Chondrocyte (in vitro differentiated cells): Measurements from ENCODE around the gene LONRF3. TPM values are rescaled to one million over a fixed set of nuclear protein-coding genes. Genes with fewer than 3 reads are reported as not detected.

Source experiments
- DNase-seq: peaks from one replicate; pipeline ENCODE4 v3.0.0; 2021; ENCODE audit warnings: mixed read lengths, low spot score
- H3K27ac Mint-ChIP-seq: one replicate; pipeline ENCODE4 v1.8.0; 2021; ENCODE audit warnings: mild to moderate bottlenecking, moderate library complexity, mixed read lengths; ENCODE audit not compliant: unreplicated experiment
- H3K27me3 Mint-ChIP-seq: 2 replicates; pipeline ENCODE4 v1.8.0; 2021; ENCODE audit warnings: low read depth, mixed read lengths
- H3K36me3 Mint-ChIP-seq: 2 replicates; pipeline ENCODE4 v1.8.0; 2021; ENCODE audit warnings: low read depth, mixed read lengths
- H3K4me1 Mint-ChIP-seq: 2 replicates; pipeline ENCODE4 v1.8.0; 2021; ENCODE audit warnings: low read depth, mild to moderate bottlenecking, mixed read lengths
- H3K4me3 Mint-ChIP-seq: one replicate; pipeline ENCODE4 v1.8.0; 2021; ENCODE audit warnings: mild to moderate bottlenecking, moderate library complexity, mixed read lengths; ENCODE audit not compliant: unreplicated experiment
- H3K9me3 Mint-ChIP-seq: 2 replicates; pipeline ENCODE4 v1.8.0; 2021; ENCODE audit warnings: low read depth, mixed read lengths
- total RNA-seq: library from RNA; stranded (reverse); gene quantifications from 3 replicates; pipeline ENCODE4 v1.2.1, GENCODE V29; 2021
- TF ChIP-seq, protein P1 (sequence below): fragments of 200-600 bp; sonication (generic); IDR thresholded peaks from 2 replicates; pipeline ENCODE4 v1.5.0; 2021; ENCODE audit warnings: antibody characterized with exemption, mild to moderate bottlenecking, moderate library complexity

LONRF3 gene
- total RNA-seq, 1 donor from 2014 or later = 0.07 TPM

DNA sequence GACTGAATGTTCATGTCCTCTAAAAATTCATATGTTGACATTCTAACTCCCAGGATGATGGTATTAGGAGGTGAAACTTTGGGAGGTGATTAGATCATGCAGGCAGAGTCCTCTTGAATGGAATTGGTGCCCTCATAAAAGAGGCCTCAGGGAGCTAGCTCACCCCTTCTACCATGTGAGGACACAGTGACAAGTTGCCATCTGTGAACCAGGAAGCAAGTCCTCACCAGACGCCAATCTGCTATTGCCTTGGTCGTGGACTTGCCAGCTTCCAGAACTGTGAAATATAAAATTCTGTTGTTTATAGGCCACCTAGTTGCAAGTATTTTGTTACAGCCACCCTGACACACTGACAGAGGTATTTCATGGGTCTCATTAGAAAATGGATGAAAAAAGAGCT lies 28.5 kb upstream of the LONRF3 start:
- H3K36me3 Mint-ChIP-seq = no peaks in the 10 kb centered on the region
- TF ChIP-seq, protein P1, sequence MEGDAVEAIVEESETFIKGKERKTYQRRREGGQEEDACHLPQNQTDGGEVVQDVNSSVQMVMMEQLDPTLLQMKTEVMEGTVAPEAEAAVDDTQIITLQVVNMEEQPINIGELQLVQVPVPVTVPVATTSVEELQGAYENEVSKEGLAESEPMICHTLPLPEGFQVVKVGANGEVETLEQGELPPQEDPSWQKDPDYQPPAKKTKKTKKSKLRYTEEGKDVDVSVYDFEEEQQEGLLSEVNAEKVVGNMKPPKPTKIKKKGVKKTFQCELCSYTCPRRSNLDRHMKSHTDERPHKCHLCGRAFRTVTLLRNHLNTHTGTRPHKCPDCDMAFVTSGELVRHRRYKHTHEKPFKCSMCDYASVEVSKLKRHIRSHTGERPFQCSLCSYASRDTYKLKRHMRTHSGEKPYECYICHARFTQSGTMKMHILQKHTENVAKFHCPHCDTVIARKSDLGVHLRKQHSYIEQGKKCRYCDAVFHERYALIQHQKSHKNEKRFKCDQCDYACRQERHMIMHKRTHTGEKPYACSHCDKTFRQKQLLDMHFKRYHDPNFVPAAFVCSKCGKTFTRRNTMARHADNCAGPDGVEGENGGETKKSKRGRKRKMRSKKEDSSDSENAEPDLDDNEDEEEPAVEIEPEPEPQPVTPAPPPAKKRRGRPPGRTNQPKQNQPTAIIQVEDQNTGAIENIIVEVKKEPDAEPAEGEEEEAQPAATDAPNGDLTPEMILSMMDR = no peak
- H3K9me3 Mint-ChIP-seq = peaks cover 7% of the 10 kb centered on the region

DNA sequence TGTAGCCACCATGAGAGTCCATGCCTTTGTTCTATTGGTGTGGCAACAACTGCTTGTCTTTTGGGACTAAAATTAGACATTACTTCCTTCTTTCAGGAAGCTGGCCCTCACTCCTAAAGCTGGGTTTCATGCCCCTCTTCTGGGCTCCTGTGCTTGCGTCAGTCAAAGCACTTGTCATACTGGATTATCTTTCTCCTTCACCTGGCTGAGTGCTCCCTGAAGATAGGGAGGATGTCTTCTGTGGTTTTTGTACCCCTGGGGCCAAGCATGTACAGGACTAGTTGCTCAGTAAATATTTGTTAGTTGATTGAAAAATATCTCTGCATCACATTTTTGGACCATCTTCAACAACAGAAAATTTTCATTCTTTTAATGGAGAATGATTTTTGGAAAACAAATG lies 26.1 kb upstream of the LONRF3 start:
- no peaks in the 10 kb centered on the region for H3K9me3 Mint-ChIP-seq
- TF ChIP-seq, protein P1 = no peak
- no peaks in the 10 kb centered on the region for H3K4me1 Mint-ChIP-seq
- no peak overlapping the region for H3K27ac Mint-ChIP-seq
- no peak overlapping the region for H3K4me3 Mint-ChIP-seq
- no peaks in the 10 kb centered on the region for H3K36me3 Mint-ChIP-seq
- DNase-seq = no peak
- no peaks in the 10 kb centered on the region for H3K27me3 Mint-ChIP-seq

More for the DNA sequence above, 28.5 kb upstream of the LONRF3 start:
- no peak overlapping the region for H3K27ac Mint-ChIP-seq
- DNase-seq = no peak
- H3K27me3 Mint-ChIP-seq = no peaks in the 10 kb centered on the region
- no peaks in the 10 kb centered on the region for H3K4me1 Mint-ChIP-seq
- no peak overlapping the region for H3K4me3 Mint-ChIP-seq

DNA sequence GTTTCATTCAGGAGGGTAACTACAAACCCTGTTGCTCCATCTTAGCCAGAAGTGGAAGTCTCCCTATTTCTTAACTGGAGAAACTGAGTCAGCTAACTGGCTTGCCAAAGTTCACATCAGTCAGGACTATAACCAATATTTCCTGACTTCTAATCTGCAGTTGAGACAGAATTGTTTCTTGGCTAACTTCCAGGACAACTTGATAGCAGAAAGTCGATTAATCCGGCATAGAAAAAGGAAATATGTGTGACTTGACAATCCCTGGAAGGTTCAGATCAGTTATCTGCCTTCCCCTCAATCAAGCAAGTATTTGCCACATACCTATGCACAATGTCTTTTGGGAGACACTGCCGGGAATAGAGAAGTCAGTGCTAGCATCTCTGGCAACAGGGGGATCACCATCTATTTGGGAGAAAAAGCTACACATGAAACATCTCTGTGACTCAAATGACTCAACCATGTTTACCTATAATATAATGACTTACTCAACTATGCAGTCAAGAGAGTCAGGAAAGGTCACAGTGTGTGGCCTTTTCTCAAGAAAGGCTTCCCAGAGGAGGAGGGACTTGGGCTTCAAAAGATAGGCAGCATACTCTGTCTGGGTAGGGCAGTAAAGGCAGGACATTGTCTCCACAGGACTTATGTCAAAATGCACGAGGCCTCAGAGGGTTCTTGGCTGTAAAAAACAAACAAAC lies 12.4 kb upstream of the LONRF3 start:
- Mint-ChIP-seq H3K36me3 (no peaks in the 10 kb centered on the region), H3K9me3 (peaks cover 12% of the 10 kb centered on the region), H3K27me3 (peaks cover 13% of the 10 kb centered on the region), H3K4me1 (no peaks in the 10 kb centered on the region), H3K27ac (no peak overlapping the region), H3K4me3 (no peak overlapping the region)
- TF ChIP-seq, protein P1 = no peak
- no peak for DNase-seq

DNA sequence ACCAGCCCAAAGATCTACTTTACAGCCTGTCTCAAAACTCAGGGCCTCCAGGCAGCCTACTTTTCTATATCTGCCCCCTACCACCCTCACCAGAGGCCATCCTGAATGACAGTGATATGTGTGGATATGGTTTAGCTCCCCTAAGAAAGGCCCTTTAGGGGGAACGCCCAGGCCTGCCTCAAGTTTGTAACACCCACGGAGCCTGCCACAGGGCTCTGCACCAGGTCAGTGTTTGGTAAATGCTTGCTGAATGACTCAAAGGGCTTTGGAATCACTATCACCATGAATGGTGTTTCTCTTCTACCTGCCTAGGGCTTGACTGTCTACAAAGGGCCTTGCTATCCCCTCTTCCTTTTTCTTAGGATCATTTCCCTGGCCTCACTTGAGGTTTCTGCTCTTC lies 11.3 kb upstream of the LONRF3 start:
- TF ChIP-seq, protein P1 = no peak
- Mint-ChIP-seq H3K36me3 (no peaks in the 10 kb centered on the region), H3K27me3 (peaks cover 15% of the 10 kb centered on the region)

DNA sequence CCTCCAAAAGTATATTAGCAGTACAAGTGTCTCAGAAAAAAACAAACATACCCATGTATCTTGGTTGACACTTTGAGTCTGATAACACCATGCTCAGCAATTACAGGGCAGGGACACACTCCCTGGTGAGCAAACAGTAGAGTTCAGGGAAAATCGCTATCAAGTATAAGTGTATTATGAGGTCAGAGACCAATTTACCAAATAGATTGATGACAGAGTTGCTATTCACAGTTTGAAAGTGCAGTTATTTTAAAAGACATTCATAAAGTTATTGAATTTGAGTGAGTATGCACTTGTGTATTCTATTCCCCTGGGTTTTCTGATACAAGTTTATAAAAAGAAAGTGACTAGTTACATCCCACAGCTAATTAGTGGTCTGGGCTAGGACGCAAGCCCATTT lies 10.2 kb upstream of the LONRF3 start:
- Mint-ChIP-seq H3K4me1 (no peaks in the 10 kb centered on the region), H3K27ac (no peak overlapping the region), H3K9me3 (peaks cover 14% of the 10 kb centered on the region), H3K27me3 (peaks cover 11% of the 10 kb centered on the region), H3K36me3 (no peaks in the 10 kb centered on the region), H3K4me3 (no peak overlapping the region)
- no peak for DNase-seq
- TF ChIP-seq, protein P1 = no peak

More for the DNA sequence above, 11.3 kb upstream of the LONRF3 start:
- no peaks in the 10 kb centered on the region for H3K4me1 Mint-ChIP-seq
- H3K9me3 Mint-ChIP-seq = peaks cover 14% of the 10 kb centered on the region
- DNase-seq = no peak
- no peak overlapping the region for H3K4me3 Mint-ChIP-seq
- no peak overlapping the region for H3K27ac Mint-ChIP-seq
